Measurements from ENCODE around the gene UBTF.

The UBTF gene

GRCh38 chr17:44197107-44197506, 22.4 kb downstream of the UBTF start:
- DNase-seq: no peak

- no peak for DNase-seq
Measured at GRCh38 chr17:44193326-44194084, 26.0 kb downstream of the UBTF start.

- no peak for DNase-seq
Measured at GRCh38 chr17:44192750-44193149, 26.7 kb downstream of the UBTF start.

DNA sequence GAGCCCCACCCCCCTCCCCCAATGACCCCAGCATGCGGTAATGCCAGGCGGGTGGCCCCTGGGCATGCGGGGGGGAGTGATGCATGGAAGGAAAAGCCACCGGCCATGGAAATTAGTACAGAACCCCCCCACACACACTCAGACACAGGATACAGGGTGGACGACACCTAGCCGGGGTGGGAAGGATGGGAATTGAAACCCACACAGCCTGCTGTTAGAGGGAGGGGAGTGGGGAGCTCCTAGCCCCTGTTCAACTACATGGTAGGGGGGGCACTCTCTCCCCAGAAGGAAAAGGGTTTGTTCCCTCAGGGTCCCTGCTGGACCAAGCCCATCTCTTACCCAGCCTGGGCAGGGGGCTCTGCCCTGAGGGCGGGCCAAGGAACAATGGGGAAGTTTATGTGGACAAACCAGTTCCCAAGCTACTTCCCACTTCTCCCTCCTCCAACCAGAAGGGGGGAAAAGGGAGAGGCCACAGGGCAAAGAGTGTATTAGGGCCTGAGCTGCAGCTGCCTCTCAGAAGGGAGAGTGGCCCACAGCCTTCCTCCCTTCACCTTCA, 27.5 kb downstream of the UBTF start:
- no peak for DNase-seq

GRCh38 chr17:44191369-44191768, 28.1 kb downstream of the UBTF start:
- no peak for DNase-seq

GRCh38 chr17:44190481-44190880, 29.0 kb downstream of the UBTF start:
- no peak for DNase-seq

- no peak for DNase-seq
Measured at GRCh38 chr17:44188576-44189403, 30.7 kb downstream of the UBTF start.

GRCh38 chr17:44187131-44187899, 32.2 kb downstream of the UBTF start:
- DNase-seq: no peak

- DNase-seq: peak; percentile 99
Measured at GRCh38 chr17:44186307-44187130, 33.0 kb downstream of the UBTF start, which contains the start of gene TMUB2. Gene TMUB2 (plus strand): TSS chr17:44186972. CDS start chr17:44187709, 737 bp downstream.

GRCh38 chr17:44184212-44184810, 35.2 kb downstream of the UBTF start:
- DNase-seq: no peak

- no peak for DNase-seq
Measured at GRCh38 chr17:44183024-44183423, 36.5 kb downstream of the UBTF start.

GRCh38 chr17:44178133-44178532, 41.3 kb downstream of the UBTF start:
- DNase-seq: no peak

DNA sequence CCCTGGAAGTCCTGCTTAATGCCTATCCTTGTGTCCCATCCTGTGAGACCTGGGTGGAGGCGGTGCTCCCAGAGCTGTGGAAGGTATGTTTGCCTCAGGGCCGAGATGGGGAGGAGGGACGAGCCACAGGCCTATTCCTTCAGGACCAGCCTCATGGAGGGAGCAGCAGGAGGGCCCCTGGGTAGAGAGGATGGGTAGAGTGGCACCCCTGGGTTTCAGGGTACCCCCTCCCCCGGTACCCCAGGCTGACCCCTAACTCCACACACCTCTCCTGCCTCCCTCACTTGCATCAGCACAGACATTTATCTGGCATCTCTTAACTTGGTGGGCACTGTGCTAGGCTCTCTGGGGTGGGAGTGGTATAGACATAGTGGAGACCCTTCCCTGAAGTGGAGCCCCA, 41.8 kb downstream of the UBTF start:
- DNase-seq: no peak

DNA sequence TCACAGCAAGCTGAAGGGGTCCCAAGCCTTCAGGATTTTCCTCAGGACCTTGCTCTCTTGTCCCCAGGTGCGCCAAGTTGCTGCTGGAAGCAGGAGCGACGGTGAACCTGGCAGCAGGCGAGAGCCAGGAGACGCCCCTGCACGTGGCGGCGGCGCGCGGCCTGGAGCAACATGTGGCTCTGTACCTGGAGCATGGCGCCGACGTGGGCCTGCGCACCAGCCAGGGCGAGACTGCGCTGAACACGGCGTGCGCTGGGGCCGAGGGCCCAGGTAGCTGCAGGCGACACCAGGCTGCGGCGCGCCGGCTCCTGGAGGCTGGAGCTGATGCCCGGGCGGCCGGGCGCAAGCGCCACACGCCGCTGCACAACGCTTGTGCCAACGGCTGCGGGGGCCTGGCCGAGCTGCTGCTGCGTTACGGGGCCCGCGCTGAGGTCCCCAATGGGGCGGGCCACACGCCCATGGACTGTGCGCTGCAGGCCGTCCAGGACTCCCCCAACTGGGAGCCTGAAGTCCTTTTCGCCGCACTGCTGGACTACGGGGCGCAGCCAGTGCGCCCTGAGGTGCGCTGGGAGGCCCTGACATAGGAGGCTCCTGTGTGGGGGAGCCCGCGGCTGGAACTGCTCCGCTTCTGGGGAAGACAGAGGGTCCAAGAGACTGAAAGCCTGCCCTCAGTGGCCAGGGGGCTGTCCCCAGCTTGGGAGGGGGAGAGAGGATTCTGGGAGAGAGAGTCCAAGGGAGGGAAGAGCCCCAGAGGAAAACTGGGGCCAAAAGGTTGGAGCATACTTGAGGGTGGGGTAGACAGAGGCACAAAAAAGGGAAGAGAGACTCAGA, 42.6 kb downstream of the UBTF start:
- no peak for DNase-seq

GRCh38 chr17:44176257-44176656, 43.2 kb downstream of the UBTF start:
- DNase-seq: no peak

GRCh38 chr17:44174427-44174826, 45.0 kb downstream of the UBTF start:
- DNase-seq: no peak

DNA sequence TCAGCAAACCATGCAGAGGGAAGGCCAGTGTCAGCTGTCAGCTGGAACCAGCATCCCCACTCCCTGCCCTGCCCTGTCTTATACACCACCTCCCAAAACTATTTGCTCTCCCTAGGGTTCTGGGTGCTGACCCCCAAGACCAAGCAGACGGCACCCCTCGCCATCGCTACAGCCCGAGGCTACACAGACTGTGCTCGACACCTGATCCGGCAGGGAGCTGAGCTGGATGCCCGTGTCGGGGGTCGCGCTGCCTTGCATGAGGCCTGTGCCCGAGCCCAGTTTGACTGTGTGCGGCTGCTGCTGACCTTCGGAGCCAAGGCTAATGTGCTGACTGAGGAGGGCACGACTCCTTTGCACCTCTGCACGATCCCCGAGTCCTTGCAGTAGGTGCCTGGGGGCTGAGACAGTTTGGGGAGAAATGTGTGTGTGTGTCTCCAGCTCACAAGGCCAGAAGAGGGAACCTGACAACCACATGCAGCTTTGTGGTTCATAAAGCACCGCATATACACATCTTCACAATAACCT, 47.5 kb downstream of the UBTF start:
- no peak for DNase-seq

DNA sequence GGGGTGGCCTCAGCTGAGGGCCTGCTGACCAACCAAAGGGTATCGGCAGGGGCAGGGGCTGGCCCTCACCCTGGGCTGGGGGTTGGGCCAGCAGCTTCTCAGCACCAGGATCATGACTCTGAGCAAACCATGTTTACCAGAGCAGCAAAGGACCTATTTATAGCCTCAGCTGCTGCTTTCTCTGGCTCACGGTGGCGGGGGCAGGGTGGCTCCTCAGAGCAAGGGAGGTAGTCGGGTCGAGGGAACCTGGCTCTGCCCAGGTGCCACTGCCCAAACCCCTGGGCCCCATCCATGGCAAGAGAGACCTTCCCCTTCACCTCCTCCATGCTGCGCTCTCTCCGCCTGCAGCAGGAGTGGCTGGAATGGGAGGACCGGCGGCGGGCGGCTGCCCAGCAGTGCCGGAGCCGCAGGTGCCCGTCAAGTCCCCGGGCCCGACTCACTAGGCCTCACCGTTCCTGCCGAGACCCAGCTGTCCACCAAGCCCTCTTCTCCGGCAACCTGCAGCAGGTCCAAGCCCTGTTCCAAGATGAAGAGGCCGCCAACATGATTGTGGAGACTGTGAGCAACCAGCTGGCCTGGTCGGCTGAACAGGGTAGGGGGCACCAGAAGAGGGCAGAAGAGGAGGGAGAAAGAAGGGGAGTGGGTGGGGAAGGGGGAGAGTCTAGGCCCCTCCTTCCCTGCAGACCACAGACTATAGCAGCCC, 48.8 kb downstream of the UBTF start, which contains the start of gene ASB16:
TSS of gene ASB16 (plus strand) at position 206 of the 703 bp plus-strand sequence. CDS start at position 292, 86 bp downstream.
- DNase-seq: no peak

GRCh38 chr17:44170135-44170498, 49.4 kb downstream of the UBTF start:
- no peak for DNase-seq

Measured in DMS79 treated with DMSO at 0.1 percent for 48 hours (cell line).